Fibroblast of villous mesenchyme (primary cell): ENCODE measurements around the gene INTS3. TPM values are rescaled to one million over a fixed set of nuclear protein-coding genes. Genes with fewer than 3 reads are reported as not detected.

Experiments
- DNase-seq: peaks from one replicate; pipeline ENCODE4 v3.0.0-alpha.2; 2010; ENCODE audit warnings: low read depth
- H3K4me3 ChIP-seq: 2 replicates; pipeline ENCODE4 v1.5.1; 2011; ENCODE audit warnings: low read depth, mild to moderate bottlenecking, low read length
- CTCF ChIP-seq: IDR thresholded peaks from 2 replicates; pipeline ENCODE4 v1.5.1; 2012; ENCODE audit warnings: low read depth, mild to moderate bottlenecking, low read length; ENCODE audit not compliant: insufficient read depth
- total RNA-seq: library from RNA; depleted of rRNA; stranded (reverse); fragments of >200 nt; gene quantifications from 2 replicates; pipeline ENCODE4 v1.2.3, GENCODE V29; 2012

The INTS3 gene
- total RNA-seq, 1 donor: 51.4 TPM

- DNase-seq: peak; percentile 14
- TF ChIP-seq CTCF: no peak
- H3K4me3 ChIP-seq: no peak overlapping the region
Observed at GRCh38 chr1:153770797-153771196, 42.9 kb downstream of the INTS3 start.

- H3K4me3 ChIP-seq: no peak overlapping the region
- DNase-seq: peak; percentile 40
- no peak for TF ChIP-seq CTCF
Observed at GRCh38 chr1:153771261-153771660, 43.4 kb downstream of the INTS3 start.

- TF ChIP-seq CTCF: peak; percentile 35
- no peak overlapping the region for H3K4me3 ChIP-seq
- DNase-seq: no peak
Observed at GRCh38 chr1:153771841-153772593, 44.2 kb downstream of the INTS3 start.

GRCh38 chr1:153773096-153773921 lies 45.5 kb downstream of the INTS3 start:
- no peak overlapping the region for H3K4me3 ChIP-seq
- DNase-seq: no peak
- TF ChIP-seq CTCF: no peak

- no peak for TF ChIP-seq CTCF
- H3K4me3 ChIP-seq: no peak overlapping the region
- no peak for DNase-seq
Observed at GRCh38 chr1:153774026-153774595, 46.3 kb downstream of the INTS3 start.

GRCh38 chr1:153774780-153775457 lies 47.1 kb downstream of the INTS3 start, which contains the start of gene SLC27A3:
Gene SLC27A3, plus strand, starts transcription at chr1:153775407. Its CDS starts 91 bp downstream, at chr1:153775498.
- TF ChIP-seq CTCF: no peak
- DNase-seq: peak; percentile 65
- H3K4me3 ChIP-seq: peak within 1 kb of the TSS; percentile 66
